ENCODE results near the gene KRT6A.

Gene KRT6A

GRCh38 chr12:52530366-52530765 lies 37.3 kb upstream of the KRT6A start:
- DNase-seq (ENCODE audit: low read depth), result no peak
- TF ChIP-seq, protein P1, sequence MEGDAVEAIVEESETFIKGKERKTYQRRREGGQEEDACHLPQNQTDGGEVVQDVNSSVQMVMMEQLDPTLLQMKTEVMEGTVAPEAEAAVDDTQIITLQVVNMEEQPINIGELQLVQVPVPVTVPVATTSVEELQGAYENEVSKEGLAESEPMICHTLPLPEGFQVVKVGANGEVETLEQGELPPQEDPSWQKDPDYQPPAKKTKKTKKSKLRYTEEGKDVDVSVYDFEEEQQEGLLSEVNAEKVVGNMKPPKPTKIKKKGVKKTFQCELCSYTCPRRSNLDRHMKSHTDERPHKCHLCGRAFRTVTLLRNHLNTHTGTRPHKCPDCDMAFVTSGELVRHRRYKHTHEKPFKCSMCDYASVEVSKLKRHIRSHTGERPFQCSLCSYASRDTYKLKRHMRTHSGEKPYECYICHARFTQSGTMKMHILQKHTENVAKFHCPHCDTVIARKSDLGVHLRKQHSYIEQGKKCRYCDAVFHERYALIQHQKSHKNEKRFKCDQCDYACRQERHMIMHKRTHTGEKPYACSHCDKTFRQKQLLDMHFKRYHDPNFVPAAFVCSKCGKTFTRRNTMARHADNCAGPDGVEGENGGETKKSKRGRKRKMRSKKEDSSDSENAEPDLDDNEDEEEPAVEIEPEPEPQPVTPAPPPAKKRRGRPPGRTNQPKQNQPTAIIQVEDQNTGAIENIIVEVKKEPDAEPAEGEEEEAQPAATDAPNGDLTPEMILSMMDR (conservative IDR thresholded peaks at IDR 0.05; ENCODE audit: low read depth, low read length), result no peak
- no peak overlapping the region for H3K4me3 ChIP-seq (ENCODE audit: low read length)

- H3K4me3 ChIP-seq (ENCODE audit: low read length), result no peak overlapping the region
- TF ChIP-seq, protein P1 (conservative IDR thresholded peaks at IDR 0.05; ENCODE audit: low read depth, low read length), result no peak
- DNase-seq (ENCODE audit: low read depth), result no peak
These were observed 36.8 kb upstream of the KRT6A start for GRCh38 chr12:52529846-52530245.

GRCh38 chr12:52529417-52529816 lies 36.4 kb upstream of the KRT6A start:
- DNase-seq (ENCODE audit: low read depth), result no peak
- H3K4me3 ChIP-seq (ENCODE audit: low read length), result no peak overlapping the region
- TF ChIP-seq, protein P1 (conservative IDR thresholded peaks at IDR 0.05; ENCODE audit: low read depth, low read length), result no peak

DNA sequence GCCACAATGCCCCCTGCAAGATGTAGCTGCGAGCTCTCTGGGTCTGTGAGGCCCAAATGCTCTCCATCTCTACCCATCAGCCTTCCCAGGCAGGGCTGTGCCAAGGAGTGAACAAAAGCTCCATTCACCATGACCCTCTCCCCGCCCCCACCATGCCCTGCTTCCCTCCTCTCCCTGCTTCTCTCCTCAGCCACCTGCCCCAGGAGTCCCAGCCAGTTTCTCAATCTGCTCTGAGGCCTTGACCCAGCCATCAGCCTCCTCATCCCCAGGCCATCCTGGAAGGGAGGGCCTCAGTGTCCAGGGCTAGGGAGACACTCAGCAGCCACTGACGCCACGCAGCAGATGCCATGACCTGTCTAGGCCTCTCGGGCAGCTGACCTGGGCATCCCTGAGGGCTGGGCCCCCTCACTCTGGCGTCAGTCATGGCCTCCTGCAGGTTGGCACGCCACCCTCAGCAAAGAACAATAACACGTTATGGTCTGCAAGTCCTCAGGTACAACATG lies 35.6 kb upstream of the KRT6A start:
- TF ChIP-seq, protein P1 (conservative IDR thresholded peaks at IDR 0.05; ENCODE audit: low read depth, low read length), result no peak
- H3K4me3 ChIP-seq (ENCODE audit: low read length), result no peak overlapping the region
- DNase-seq (ENCODE audit: low read depth), result no peak

GRCh38 chr12:52527121-52527800 lies 34.2 kb upstream of the KRT6A start:
- DNase-seq (ENCODE audit: low read depth), result no peak
- no peak overlapping the region for H3K4me3 ChIP-seq (ENCODE audit: low read length)
- TF ChIP-seq, protein P1 (conservative IDR thresholded peaks at IDR 0.05; ENCODE audit: low read depth, low read length), result no peak

GRCh38 chr12:52526511-52526951 lies 33.5 kb upstream of the KRT6A start:
- DNase-seq (ENCODE audit: low read depth), result no peak
- H3K4me3 ChIP-seq (ENCODE audit: low read length), result no peak overlapping the region
- TF ChIP-seq, protein P1 (conservative IDR thresholded peaks at IDR 0.05; ENCODE audit: low read depth, low read length), result no peak

Measured in retinal pigment epithelial cell (primary cell).